Spleen (tissue), 11 donors: ENCODE results near the gene CPNE7. TPM values are rescaled to one million over a fixed set of nuclear protein-coding genes. Genes with fewer than 3 reads are reported as not detected.

Source experiments
- DNase-seq: peaks from one replicate; pipeline ENCODE4 v3.0.0-alpha.2; 2020
- H3K27ac ChIP-seq, 8 donors: fragments of 200-600 bp; sonication (generic) in 7 of 8; 1 replicate in 4 of 8; 2 replicates in 4 of 8; pipeline versions ENCODE4 v1.5.0 to v1.8.0; 2016 to 2021; ENCODE audit warnings: inconsistent platforms in 4 of 8, mild to moderate bottlenecking in 4 of 8, moderate library complexity in 1 of 8
- H3K27me3 ChIP-seq, 7 donors: fragments of 200-600 bp; sonication (generic) in 6 of 7; replicated peaks in 1 of 7; 1 replicate in 4 of 7; 2 replicates in 3 of 7; pipeline versions ENCODE4 v1.5.0 to v1.8.0; 2016 to 2021; ENCODE audit warnings: inconsistent platforms in 3 of 7, mild to moderate bottlenecking in 1 of 7
- H3K36me3 ChIP-seq, 6 donors: fragments of 200-600 bp; sonication (generic) in 5 of 6; 1 replicate in 4 of 6; 2 replicates in 2 of 6; pipeline versions ENCODE4 v1.5.0 to v1.8.0; 2016 to 2021; ENCODE audit warnings: inconsistent platforms in 2 of 6
- H3K4me1 ChIP-seq, 6 donors: fragments of 200-600 bp; sonication (generic) in 5 of 6; 1 replicate in 3 of 6; 2 replicates in 3 of 6; pipeline versions ENCODE4 v1.5.0 to v1.8.0; 2016 to 2021; ENCODE audit warnings: inconsistent platforms in 3 of 6
- H3K4me3 ChIP-seq, 8 donors: fragments of 200-600 bp; sonication (generic) in 7 of 8; 1 replicate in 4 of 8; 2 replicates in 4 of 8; pipeline versions ENCODE4 v1.5.0 to v1.8.0; 2016 to 2021; ENCODE audit warnings: inconsistent platforms in 4 of 8, mild to moderate bottlenecking in 4 of 8, moderate library complexity in 2 of 8
- H3K9me3 ChIP-seq, 8 donors: fragments of 200-600 bp; sonication (generic) in 7 of 8; 1 replicate in 4 of 8; 2 replicates in 4 of 8; pipeline versions ENCODE4 v1.5.0 to v1.8.0; 2016 to 2021; ENCODE audit warnings: inconsistent platforms in 4 of 8
- POLR2A ChIP-seq, 3 donors: fragments of 450-650 bp; IDR thresholded peaks; one replicate each; pipeline ENCODE4 v1.5.1; 2017; ENCODE audit warnings: antibody characterized with exemption in 3 of 3, mild to moderate bottlenecking in 1 of 3
- POLR2AphosphoS5 ChIP-seq, 3 donors: sonication (generic); formaldehyde crosslinking; IDR thresholded peaks; one replicate each; pipeline ENCODE4 v1.5.1; 2017; ENCODE audit warnings: antibody characterized with exemption in 3 of 3
- WGBS, 5 donors: extraction: QIAGEN DNeasy Blood & Tissue Kit in 3 of 5; methylation state at CpG; one replicate each; pipeline versions ENCODE4 v1.1.5 to v1.1.7; 2013 to 2018; 5-methylcytosine and 5-hydroxymethylcytosine counted together
- intact Hi-C: fragments of 100-400 bp; cut with DNase I; formaldehyde crosslinking; loops from one replicate; pipeline ENCODE4 v1.15.0; 2023; ENCODE audit warnings: low total_unique reads
- polyA plus RNA-seq, 3 donors: library from polyadenylated mRNA; stranded (reverse); fragments of 200-250 nt; gene quantifications; one replicate each; pipeline ENCODE4 v1.2.1, GENCODE V29; 2013
- total RNA-seq, 7 donors: library from RNA; depleted of rRNA in 3 of 7; stranded (reverse); fragments of >200 nt in 3 of 7; fragmentation: NEBNext Ultra II Directional in 4 of 7; extraction: Animal tissue kit (Norgen Biotek cat#: 25700) in 4 of 7; gene quantifications; one replicate each; pipeline versions ENCODE4 v1.1.0 to v1.2.1, GENCODE V29; 2016 to 2021
- TF ChIP-seq, protein P1 (sequence below), 11 experiments: fragments of 200-600 bp in 7 of 11; fragments of 450-650 bp in 4 of 11; sonication (generic) in 4 of 11; IDR thresholded peaks in 8 of 11; conservative IDR thresholded peaks in 3 of 11; 1 replicate in 7 of 11; 2 replicates in 4 of 11; pipeline versions ENCODE4 v1.4.0 to v1.8.0; 2016 to 2021; ENCODE audit warnings: antibody characterized with exemption in 11 of 11, inconsistent platforms in 4 of 11, mild to moderate bottlenecking in 1 of 11
- donor health status: healthy with polysubstance abuse.
- donor health status: DM: no; HTN: no; CAD: no; lungs with moderate emphysema.
- donor health status: DM: no; HTN: no; CAD: no.
- donor health status: Bipolar disorder and iron deficiency.
- donor health status: healthy.
- donor health status: DM: no; HTN: no; CAD: no.
- donor health status: DM: yes; HTN: yes; CAD: no.

CPNE7 gene
- total and polyA plus RNA-seq, 10 donors = 0.37 to 4.3 (median 1.5) TPM; not detected in 1

DNA sequence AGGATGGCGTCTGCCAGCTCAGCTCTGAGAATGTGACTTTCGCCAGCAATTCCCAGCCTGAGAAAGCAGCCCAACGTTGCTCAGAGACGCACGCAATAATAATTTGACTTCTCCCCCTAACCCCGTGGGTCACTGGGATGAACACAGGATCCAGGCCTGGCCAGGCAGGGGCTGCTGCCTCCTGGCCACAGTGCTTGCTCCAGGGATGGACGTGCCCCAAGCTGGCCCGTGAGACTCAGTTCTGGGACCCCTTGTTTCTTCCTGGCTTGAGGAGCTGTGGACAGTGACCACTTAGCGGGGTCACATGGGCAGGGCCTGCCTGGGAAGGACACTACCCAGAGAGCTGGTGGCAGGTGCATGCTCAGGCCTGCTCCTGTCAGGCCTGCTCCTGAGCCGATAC lies 24.3 kb downstream of the CPNE7 start:
- 86 to 93% (median 88%) methylated on average over 5 to 10 of the region's 10 CpGs for WGBS, 5 donors

DNA sequence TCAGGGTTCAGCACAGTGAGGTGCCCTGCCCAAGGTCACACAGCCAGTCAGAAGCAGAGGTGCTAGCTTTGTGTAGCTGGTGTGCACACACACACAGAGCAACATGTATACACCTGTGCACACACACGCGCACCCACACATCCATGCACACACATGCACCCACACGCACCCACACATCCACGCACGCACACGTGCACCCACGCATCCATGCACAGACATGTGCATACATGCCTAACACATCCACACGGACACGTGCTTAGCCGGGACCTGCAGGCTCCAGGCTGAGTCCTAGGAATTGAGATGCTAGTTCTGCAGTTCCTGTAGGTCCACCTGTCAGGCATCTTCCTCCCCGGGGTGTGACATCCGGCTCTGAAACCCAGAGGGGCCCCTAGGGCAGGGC lies 24.9 kb downstream of the CPNE7 start:
- intact Hi-C loops = no loop called here

More for the DNA sequence above, 24.3 kb downstream of the CPNE7 start:
- Histone ChIP-seq H3K27me3 (peaks cover 0 to 24% (median 6%) of the 10 kb centered on the region in 7 donors), H3K4me1 (peaks cover 0 to 15% (median 14%) of the 10 kb centered on the region in 6 donors), H3K27ac (no peak overlapping the region), H3K4me3 (no peak overlapping the region), H3K9me3 (no peaks in the 10 kb centered on the region), H3K36me3 (no peaks in the 10 kb centered on the region)
- TF ChIP-seq POLR2AphosphoS5 (IDR thresholded peaks at IDR 0.05) (no peak), POLR2A (IDR thresholded peaks at IDR 0.05) (no peak)
- TF ChIP-seq, protein P1, sequence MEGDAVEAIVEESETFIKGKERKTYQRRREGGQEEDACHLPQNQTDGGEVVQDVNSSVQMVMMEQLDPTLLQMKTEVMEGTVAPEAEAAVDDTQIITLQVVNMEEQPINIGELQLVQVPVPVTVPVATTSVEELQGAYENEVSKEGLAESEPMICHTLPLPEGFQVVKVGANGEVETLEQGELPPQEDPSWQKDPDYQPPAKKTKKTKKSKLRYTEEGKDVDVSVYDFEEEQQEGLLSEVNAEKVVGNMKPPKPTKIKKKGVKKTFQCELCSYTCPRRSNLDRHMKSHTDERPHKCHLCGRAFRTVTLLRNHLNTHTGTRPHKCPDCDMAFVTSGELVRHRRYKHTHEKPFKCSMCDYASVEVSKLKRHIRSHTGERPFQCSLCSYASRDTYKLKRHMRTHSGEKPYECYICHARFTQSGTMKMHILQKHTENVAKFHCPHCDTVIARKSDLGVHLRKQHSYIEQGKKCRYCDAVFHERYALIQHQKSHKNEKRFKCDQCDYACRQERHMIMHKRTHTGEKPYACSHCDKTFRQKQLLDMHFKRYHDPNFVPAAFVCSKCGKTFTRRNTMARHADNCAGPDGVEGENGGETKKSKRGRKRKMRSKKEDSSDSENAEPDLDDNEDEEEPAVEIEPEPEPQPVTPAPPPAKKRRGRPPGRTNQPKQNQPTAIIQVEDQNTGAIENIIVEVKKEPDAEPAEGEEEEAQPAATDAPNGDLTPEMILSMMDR (IDR thresholded peaks at IDR 0.05 in 8 of 11, conservative IDR thresholded peaks at IDR 0.05 in 3 of 11) = no peak
- DNase-seq = no peak
- intact Hi-C loops = no loop called here

DNA sequence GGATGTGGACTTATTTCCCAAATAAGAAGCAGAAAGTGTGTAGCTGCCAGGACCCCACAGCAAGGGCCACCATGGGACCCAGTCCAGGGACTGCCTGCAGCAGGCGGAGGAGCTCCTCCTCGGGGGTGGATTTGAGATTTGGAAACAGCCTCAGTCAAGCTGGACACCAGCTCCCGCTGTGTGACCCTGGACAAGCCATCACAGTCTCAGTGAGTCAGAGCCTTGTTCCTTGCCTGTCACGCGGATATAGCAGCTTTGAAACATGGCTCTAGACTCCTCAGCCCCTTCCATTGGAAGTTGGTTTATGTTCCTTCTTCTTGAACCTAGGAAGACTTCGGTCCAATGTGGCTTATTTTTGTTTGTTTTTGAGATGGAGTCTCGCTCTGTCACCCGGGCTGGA lies 25.4 kb downstream of the CPNE7 start:
- Histone ChIP-seq H3K9me3 (no peaks in the 10 kb centered on the region), H3K36me3 (no peaks in the 10 kb centered on the region), H3K27ac (no peak overlapping the region), H3K4me1 (peaks cover 0 to 15% (median 14%) of the 10 kb centered on the region in 6 donors), H3K27me3 (peaks cover 0 to 26% (median 6%) of the 10 kb centered on the region in 7 donors), H3K4me3 (no peak overlapping the region)
- intact Hi-C loops = no loop called here
- 80 to 89% (median 87%) methylated on average over 8 of the region's 8 CpGs for WGBS, 5 donors
- DNase-seq = no peak
- no peak for TF ChIP-seq POLR2AphosphoS5 (IDR thresholded peaks at IDR 0.05)
- no peak for TF ChIP-seq POLR2A (IDR thresholded peaks at IDR 0.05)
- TF ChIP-seq, protein P1 (IDR thresholded peaks at IDR 0.05 in 8 of 11, conservative IDR thresholded peaks at IDR 0.05 in 3 of 11) = no peak

More for the DNA sequence above, 24.9 kb downstream of the CPNE7 start:
- peaks cover 0 to 26% (median 6%) of the 10 kb centered on the region in 7 donors for H3K27me3 ChIP-seq
- 78 to 91% (median 85%) methylated on average over 10 to 12 of the region's 12 CpGs for WGBS, 5 donors
- H3K9me3 ChIP-seq = no peaks in the 10 kb centered on the region
- no peak overlapping the region for H3K27ac ChIP-seq
- H3K4me3 ChIP-seq = no peak overlapping the region
- DNase-seq = no peak
- no peaks in the 10 kb centered on the region for H3K36me3 ChIP-seq
- TF ChIP-seq POLR2A (IDR thresholded peaks at IDR 0.05) (no peak), POLR2AphosphoS5 (IDR thresholded peaks at IDR 0.05) (no peak)
- TF ChIP-seq, protein P1 (IDR thresholded peaks at IDR 0.05 in 8 of 11, conservative IDR thresholded peaks at IDR 0.05 in 3 of 11) = no peak
- peaks cover 0 to 15% (median 14%) of the 10 kb centered on the region in 6 donors for H3K4me1 ChIP-seq

DNA sequence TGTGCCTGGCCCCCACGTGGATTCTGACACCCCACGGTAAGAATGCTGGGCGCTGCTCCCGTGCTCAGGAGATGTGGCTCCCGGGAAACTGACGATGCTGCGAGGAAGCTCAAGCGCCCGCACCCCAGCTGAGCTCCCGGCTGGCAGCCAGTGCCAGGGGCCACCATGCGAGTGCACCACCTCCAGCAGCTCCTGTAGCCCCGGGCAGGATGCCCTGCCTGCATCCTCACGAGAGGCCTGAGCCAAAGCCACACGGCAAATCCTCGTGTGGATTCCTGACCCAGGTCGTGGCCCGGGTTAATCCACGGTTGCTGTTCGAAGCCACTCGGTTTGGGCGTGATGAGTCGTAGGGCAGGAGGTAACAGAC lies 26.3 kb downstream of the CPNE7 start:
- peaks cover 0 to 15% (median 14%) of the 10 kb centered on the region in 6 donors for H3K4me1 ChIP-seq
- H3K36me3 ChIP-seq = no peaks in the 10 kb centered on the region
- H3K4me3 ChIP-seq = no peak overlapping the region
- intact Hi-C loops = no loop called here
- TF ChIP-seq, protein P1 (IDR thresholded peaks at IDR 0.05 in 8 of 11, conservative IDR thresholded peaks at IDR 0.05 in 3 of 11) = no peak
- no peak for TF ChIP-seq POLR2AphosphoS5 (IDR thresholded peaks at IDR 0.05)
- no peak for TF ChIP-seq POLR2A (IDR thresholded peaks at IDR 0.05)
- H3K27me3 ChIP-seq = peaks cover 0 to 26% (median 6%) of the 10 kb centered on the region in 7 donors
- no peak overlapping the region for H3K27ac ChIP-seq
- H3K9me3 ChIP-seq = no peaks in the 10 kb centered on the region
- no peak for DNase-seq
- WGBS, 5 donors = 51 to 71% (median 66%) methylated on average over 16 to 22 of the region's 22 CpGs
